Neural crest cell (in vitro differentiated cells): Measurements from ENCODE around the gene EIPR1. TPM values are rescaled to one million over a fixed set of nuclear protein-coding genes. Genes with fewer than 3 reads are reported as not detected.

ENCODE experiments used
- DNase-seq: peaks from one replicate; pipeline ENCODE4 v3.0.0; 2021; ENCODE audit warnings: low read depth, mixed read lengths, low spot score
- H3K27ac Mint-ChIP-seq: one replicate; pipeline ENCODE4 v1.8.0; 2021; ENCODE audit warnings: mild to moderate bottlenecking, mixed read lengths; ENCODE audit not compliant: unreplicated experiment
- H3K27me3 Mint-ChIP-seq: 2 replicates; pipeline ENCODE4 v1.8.0; 2021; ENCODE audit warnings: low read depth, mild to moderate bottlenecking, mixed read lengths
- H3K36me3 Mint-ChIP-seq: 2 replicates; pipeline ENCODE4 v1.8.0; 2021; ENCODE audit warnings: low read depth, mild to moderate bottlenecking, mixed read lengths
- H3K4me1 Mint-ChIP-seq: 2 replicates; pipeline ENCODE4 v1.8.0; 2021; ENCODE audit warnings: mixed read lengths
- H3K4me3 Mint-ChIP-seq: one replicate; pipeline ENCODE4 v1.8.0; 2021; ENCODE audit warnings: mild to moderate bottlenecking, mixed read lengths
- H3K9me3 Mint-ChIP-seq: 2 replicates; pipeline ENCODE4 v1.8.0; 2021; ENCODE audit warnings: mixed read lengths
- CTCF ChIP-seq: fragments of 200-600 bp; sonication (generic); conservative IDR thresholded peaks from 2 replicates; pipeline ENCODE4 v1.5.0; 2021; ENCODE audit warnings: antibody characterized with exemption, mild to moderate bottlenecking
- long read RNA-seq: library from polyadenylated mRNA; unstranded; transcript quantifications from one replicate; pipeline ENCODE4 v2.0.0, GENCODE V29; 2020
- total RNA-seq: library from RNA; stranded (reverse); gene quantifications from 2 replicates; pipeline ENCODE4 v1.2.1, GENCODE V29; 2021

EIPR1 gene
- 33.0 and 34.9 TPM in 2 replicates for total RNA-seq
- long read RNA-seq, transcript EIPR1-201 (9 exons, 1,766 nt), result major isoform, 109 of 134 reads
- long read RNA-seq, partial matches to known transcripts, result 4 of 134 reads
- long read RNA-seq, other reads (novel, unspliced or antisense), result 17 of 134 reads

GRCh38 chr2:3377612-3378432, at the start of gene EIPR1:
Gene EIPR1, minus strand, starts transcription at chr2:3377818. Its CDS starts 129 bp downstream, at chr2:3377689.
- no peaks in the 10 kb centered on the region for H3K9me3 Mint-ChIP-seq
- H3K4me1 Mint-ChIP-seq, result peaks cover 45% of the 10 kb centered on the region
- peak within 1 kb of the TSS; percentile 97 for H3K4me3 Mint-ChIP-seq
- peak; percentile 90 for DNase-seq
- H3K27me3 Mint-ChIP-seq, result no peaks in the 10 kb centered on the region
- peaks cover 9% of the 10 kb centered on the region for H3K36me3 Mint-ChIP-seq
- H3K27ac Mint-ChIP-seq, result peak within 1 kb of the TSS; percentile 90
- TF ChIP-seq CTCF, result peak; percentile 32

- no peak for DNase-seq
- Mint-ChIP-seq H3K27me3 (no peaks in the 10 kb centered on the region), H3K4me3 (no peak overlapping the region), H3K4me1 (no peaks in the 10 kb centered on the region), H3K36me3 (peaks cover 10% of the 10 kb centered on the region), H3K9me3 (no peaks in the 10 kb centered on the region), H3K27ac (no peak overlapping the region)
- no peak for TF ChIP-seq CTCF
These were observed 49.7 kb upstream of the EIPR1 start for GRCh38 chr2:3427272-3427671.

GRCh38 chr2:3426615-3427014, 49.0 kb upstream of the EIPR1 start:
- TF ChIP-seq CTCF, result no peak
- no peak overlapping the region for H3K27ac Mint-ChIP-seq

GRCh38 chr2:3424171-3424795, 46.7 kb upstream of the EIPR1 start:
- Mint-ChIP-seq H3K4me3 (no peak overlapping the region), H3K36me3 (peaks cover 10% of the 10 kb centered on the region), H3K9me3 (no peaks in the 10 kb centered on the region), H3K27ac (no peak overlapping the region), H3K4me1 (no peaks in the 10 kb centered on the region), H3K27me3 (no peaks in the 10 kb centered on the region)
- DNase-seq, result no peak
- TF ChIP-seq CTCF, result peak; percentile 43

More at GRCh38 chr2:3426615-3427014, 49.0 kb upstream of the EIPR1 start:
- DNase-seq, result no peak
- Mint-ChIP-seq H3K27me3 (no peaks in the 10 kb centered on the region), H3K4me3 (no peak overlapping the region), H3K4me1 (no peaks in the 10 kb centered on the region), H3K9me3 (no peaks in the 10 kb centered on the region), H3K36me3 (peaks cover 10% of the 10 kb centered on the region)

GRCh38 chr2:3423492-3424170, 46.0 kb upstream of the EIPR1 start:
- Mint-ChIP-seq H3K27me3 (no peaks in the 10 kb centered on the region), H3K4me3 (no peak overlapping the region), H3K9me3 (no peaks in the 10 kb centered on the region), H3K4me1 (no peaks in the 10 kb centered on the region), H3K36me3 (peaks cover 10% of the 10 kb centered on the region), H3K27ac (no peak overlapping the region)
- TF ChIP-seq CTCF, result peak; percentile 95
- DNase-seq, result peak; percentile 84
